ENCODE results near the gene CDH24. TPM values are rescaled to one million over a fixed set of nuclear protein-coding genes. Genes with fewer than 3 reads are reported as not detected.

Gene CDH24
- total and polyA plus RNA-seq, 2 of the 8 experiments (the other 6 are each of a cell fraction or from before 2014, with no cell fraction given): 18.1 to 27.6 TPM

GRCh38 chr14:22997676-22998323 lies 59.5 kb downstream of the CDH24 start (continued):
- no peak for TF ChIP-seq MAFK (IDR thresholded peaks at IDR 0.05; ENCODE audit: low read depth, low read length)

Other genes starting within 250 kb of the CDH24 start
- 5.8 and 6.3 TPM in 2 replicates for gene SLC7A7, start 242.1 kb downstream of the CDH24 start, total RNA-seq (2021; fragmentation: NEBNext Ultra II Directional; extraction: Animal tissue kit (Norgen Biotek cat#: 25700))
- gene SLC7A7, start 242.1 kb downstream of the CDH24 start, polyA plus RNA-seq (2011; rRNA removed): 14.9 and 15.0 TPM in 2 replicates
- 172 and 176 TPM in 2 replicates for gene MRPL52, start 227.6 kb downstream of the CDH24 start, total RNA-seq (2021; fragmentation: NEBNext Ultra II Directional; extraction: Animal tissue kit (Norgen Biotek cat#: 25700))
- 70.5 and 109 TPM in 2 replicates for gene MRPL52, start 227.6 kb downstream of the CDH24 start, polyA plus RNA-seq (2011; rRNA removed)
- 83.1 and 86.8 TPM in 2 replicates for gene MMP14, start 220.9 kb downstream of the CDH24 start, total RNA-seq (2021; fragmentation: NEBNext Ultra II Directional; extraction: Animal tissue kit (Norgen Biotek cat#: 25700))
- 58.2 and 81.6 TPM in 2 replicates for gene MMP14, start 220.9 kb downstream of the CDH24 start, polyA plus RNA-seq (2011; rRNA removed)
- gene LRP10, start 185.8 kb downstream of the CDH24 start, total RNA-seq (2021; fragmentation: NEBNext Ultra II Directional; extraction: Animal tissue kit (Norgen Biotek cat#: 25700)): 15.6 and 15.7 TPM in 2 replicates
- 12.4 and 22.8 TPM in 2 replicates for gene LRP10, start 185.8 kb downstream of the CDH24 start, polyA plus RNA-seq (2011; rRNA removed)
- gene REM2, start 174.3 kb downstream of the CDH24 start, total RNA-seq (2021; fragmentation: NEBNext Ultra II Directional; extraction: Animal tissue kit (Norgen Biotek cat#: 25700)): 1.1 and 1.3 TPM in 2 replicates
- gene REM2, start 174.3 kb downstream of the CDH24 start, polyA plus RNA-seq (2011; rRNA removed): 0.78 and 1.00 TPM in 2 replicates
- 43.1 and 43.3 TPM in 2 replicates for gene RBM23, start 138.4 kb downstream of the CDH24 start, total RNA-seq (2021; fragmentation: NEBNext Ultra II Directional; extraction: Animal tissue kit (Norgen Biotek cat#: 25700))
- 41.2 and 68.9 TPM in 2 replicates for gene RBM23, start 138.4 kb downstream of the CDH24 start, polyA plus RNA-seq (2011; rRNA removed)
- 159 and 171 TPM in 2 replicates for gene PRMT5, start 128.1 kb downstream of the CDH24 start, total RNA-seq (2021; fragmentation: NEBNext Ultra II Directional; extraction: Animal tissue kit (Norgen Biotek cat#: 25700))
- gene PRMT5, start 128.1 kb downstream of the CDH24 start, polyA plus RNA-seq (2011; rRNA removed): 329 and 402 TPM in 2 replicates
- 46.1 and 47.7 TPM in 2 replicates for gene HAUS4, start 100.4 kb downstream of the CDH24 start, total RNA-seq (2021; fragmentation: NEBNext Ultra II Directional; extraction: Animal tissue kit (Norgen Biotek cat#: 25700))
- gene HAUS4, start 100.4 kb downstream of the CDH24 start, polyA plus RNA-seq (2011; rRNA removed): 35.6 and 46.0 TPM in 2 replicates
- 46.0 TPM in 2 replicates for gene AJUBA, start 75.0 kb downstream of the CDH24 start, total RNA-seq (2021; fragmentation: NEBNext Ultra II Directional; extraction: Animal tissue kit (Norgen Biotek cat#: 25700))
- 33.1 and 38.8 TPM in 2 replicates for gene AJUBA, start 75.0 kb downstream of the CDH24 start, polyA plus RNA-seq (2011; rRNA removed)
- gene C14orf93, start 47.4 kb downstream of the CDH24 start, total RNA-seq (2021; fragmentation: NEBNext Ultra II Directional; extraction: Animal tissue kit (Norgen Biotek cat#: 25700)): 7.4 and 7.8 TPM in 2 replicates
- gene C14orf93, start 47.4 kb downstream of the CDH24 start, polyA plus RNA-seq (2011; rRNA removed): 8.2 and 9.7 TPM in 2 replicates
- 246 and 254 TPM in 2 replicates for gene PSMB5, start 22.6 kb downstream of the CDH24 start, total RNA-seq (2021; fragmentation: NEBNext Ultra II Directional; extraction: Animal tissue kit (Norgen Biotek cat#: 25700))
- gene PSMB5, start 22.6 kb downstream of the CDH24 start, polyA plus RNA-seq (2011; rRNA removed): 402 and 510 TPM in 2 replicates
- gene PSMB11, start 15.3 kb downstream of the CDH24 start, total RNA-seq (2021; fragmentation: NEBNext Ultra II Directional; extraction: Animal tissue kit (Norgen Biotek cat#: 25700)): not detected in 2 replicates
- gene PSMB11, start 15.3 kb downstream of the CDH24 start, polyA plus RNA-seq (2011; rRNA removed): not detected in 2 replicates
- gene ACIN1, start 37.6 kb upstream of the CDH24 start, total RNA-seq (2021; fragmentation: NEBNext Ultra II Directional; extraction: Animal tissue kit (Norgen Biotek cat#: 25700)): 233 and 237 TPM in 2 replicates
- 132 and 153 TPM in 2 replicates for gene ACIN1, start 37.6 kb upstream of the CDH24 start, polyA plus RNA-seq (2011; rRNA removed)
- 78.1 and 91.2 TPM in 2 replicates for gene C14orf119, start 38.0 kb upstream of the CDH24 start, total RNA-seq (2021; fragmentation: NEBNext Ultra II Directional; extraction: Animal tissue kit (Norgen Biotek cat#: 25700))
- 49.8 and 94.0 TPM in 2 replicates for gene C14orf119, start 38.0 kb upstream of the CDH24 start, polyA plus RNA-seq (2011; rRNA removed)
- gene CIROP, start 47.5 kb upstream of the CDH24 start, total RNA-seq (2021; fragmentation: NEBNext Ultra II Directional; extraction: Animal tissue kit (Norgen Biotek cat#: 25700)): not detected in 2 replicates
- gene CIROP, start 47.5 kb upstream of the CDH24 start, polyA plus RNA-seq (2011; rRNA removed): 0.03 and 0.06 TPM in 2 replicates
- gene CEBPE, start 61.7 kb upstream of the CDH24 start, total RNA-seq (2021; fragmentation: NEBNext Ultra II Directional; extraction: Animal tissue kit (Norgen Biotek cat#: 25700)): not detected in 2 replicates
- gene CEBPE, start 61.7 kb upstream of the CDH24 start, polyA plus RNA-seq (2011; rRNA removed): 0.05 and 0.06 TPM in 2 replicates
- 204 and 209 TPM in 2 replicates for gene SLC7A8, start 126.1 kb upstream of the CDH24 start, total RNA-seq (2021; fragmentation: NEBNext Ultra II Directional; extraction: Animal tissue kit (Norgen Biotek cat#: 25700))
- 181 and 182 TPM in 2 replicates for gene SLC7A8, start 126.1 kb upstream of the CDH24 start, polyA plus RNA-seq (2011; rRNA removed)
- 1.2 TPM in 1 of 2 replicates, not detected in the other for gene RNF212B, start 180.4 kb upstream of the CDH24 start, total RNA-seq (2021; fragmentation: NEBNext Ultra II Directional; extraction: Animal tissue kit (Norgen Biotek cat#: 25700))
- 0.36 and 0.95 TPM in 2 replicates for gene RNF212B, start 180.4 kb upstream of the CDH24 start, polyA plus RNA-seq (2011; rRNA removed)
- 9.1 and 9.7 TPM in 2 replicates for gene HOMEZ, start 228.6 kb upstream of the CDH24 start, total RNA-seq (2021; fragmentation: NEBNext Ultra II Directional; extraction: Animal tissue kit (Norgen Biotek cat#: 25700))
- 12.3 and 15.9 TPM in 2 replicates for gene HOMEZ, start 228.6 kb upstream of the CDH24 start, polyA plus RNA-seq (2011; rRNA removed)
- 3.7 and 4.4 TPM in 2 replicates for gene PPP1R3E, start 245.3 kb upstream of the CDH24 start, total RNA-seq (2021; fragmentation: NEBNext Ultra II Directional; extraction: Animal tissue kit (Norgen Biotek cat#: 25700))
- gene PPP1R3E, start 245.3 kb upstream of the CDH24 start, polyA plus RNA-seq (2011; rRNA removed): 3.5 and 4.7 TPM in 2 replicates
- gene BCL2L2, start 249.3 kb upstream of the CDH24 start, total RNA-seq (2021; fragmentation: NEBNext Ultra II Directional; extraction: Animal tissue kit (Norgen Biotek cat#: 25700)): 13.3 and 13.8 TPM in 2 replicates
- gene BCL2L2, start 249.3 kb upstream of the CDH24 start, polyA plus RNA-seq (2011; rRNA removed): 9.3 and 10.5 TPM in 2 replicates

Measured in H1 (cell line).